Heart left ventricle (tissue), 16 donors: ENCODE measurements around the gene HMX1. TPM values are rescaled to one million over a fixed set of nuclear protein-coding genes. Genes with fewer than 3 reads are reported as not detected.

Experiments used
- ATAC-seq, 4 donors: fragments of 200-7000 bp; cut with Tn5 transposase; one replicate each; pipeline ENCODE4 v1.9.1; 2020 to 2022; ENCODE audit warnings: moderate library complexity in 4 of 4, mild to moderate bottlenecking in 3 of 4, moderate number of reproducible peaks in 1 of 4
- DNase-seq, 5 donors: peaks; one replicate each; pipeline ENCODE4 v3.0.0-alpha.2; 2020
- H3K27ac ChIP-seq, 12 donors: fragments of 200-600 bp; sonication (generic) in 4 of 12; one replicate each; pipeline versions ENCODE4 v1.5.0 to v1.8.0; 2016 to 2022; ENCODE audit warnings: mild to moderate bottlenecking in 2 of 12
- H3K27me3 ChIP-seq, 9 donors: fragments of 200-600 bp; sonication (generic) in 2 of 9; one replicate each; pipeline versions ENCODE4 v1.5.1 to v1.8.0; 2016 to 2022; ENCODE audit warnings: mild to moderate bottlenecking in 3 of 9
- H3K36me3 ChIP-seq, 9 donors: fragments of 200-600 bp; sonication (generic) in 2 of 9; one replicate each; pipeline versions ENCODE4 v1.5.0 to v1.8.0; 2018 to 2022; ENCODE audit warnings: mild to moderate bottlenecking in 2 of 9
- H3K4me1 ChIP-seq, 12 donors: fragments of 200-600 bp; sonication (generic) in 4 of 12; one replicate each; pipeline versions ENCODE4 v1.5.0 to v1.8.0; 2016 to 2022; ENCODE audit warnings: mild to moderate bottlenecking in 3 of 12
- H3K4me3 ChIP-seq, 12 donors: fragments of 200-600 bp; sonication (generic) in 4 of 12; one replicate each; pipeline versions ENCODE4 v1.5.0 to v1.8.0; 2017 to 2022; ENCODE audit warnings: mild to moderate bottlenecking in 9 of 12, moderate library complexity in 4 of 12
- H3K9me3 ChIP-seq, 12 donors: fragments of 200-600 bp; sonication (generic) in 4 of 12; one replicate each; pipeline versions ENCODE4 v1.5.0 to v1.8.0; 2016 to 2022; ENCODE audit warnings: mild to moderate bottlenecking in 1 of 12
- CTCF ChIP-seq, 12 donors: fragments of 200-600 bp; sonication (generic) in 4 of 12; IDR thresholded peaks; one replicate each; pipeline versions ENCODE4 v1.5.0 to v1.8.0; 2018 to 2022; ENCODE audit warnings: antibody characterized with exemption in 12 of 12, mild to moderate bottlenecking in 5 of 12
- POLR2A ChIP-seq, 2 donors: fragments of 450-650 bp; IDR thresholded peaks; one replicate each; pipeline ENCODE4 v1.6.1; 2017; ENCODE audit warnings: antibody characterized with exemption in 2 of 2, mild to moderate bottlenecking in 2 of 2, moderate library complexity in 2 of 2
- WGBS, 4 donors: extraction: QIAGEN DNeasy Blood & Tissue Kit in 2 of 4; methylation state at CpG; one replicate each; pipeline versions ENCODE4 v1.1.5 to v1.1.7; 2013 to 2018; 5-methylcytosine and 5-hydroxymethylcytosine counted together
- intact Hi-C, 10 donors: fragments of 100-400 bp; cut with DNase I; formaldehyde crosslinking; loops; one replicate each; pipeline versions ENCODE4 v1.11.1 to v1.14.2; 2022
- polyA plus RNA-seq, 2 donors: library from polyadenylated mRNA; stranded (reverse); fragments of 200-250 nt; gene quantifications; one replicate each; pipeline ENCODE4 v1.2.3, GENCODE V29; 2013
- total RNA-seq, 9 donors: library from RNA; depleted of rRNA in 2 of 9; stranded (reverse); fragments of >200 nt in 2 of 9; fragmentation: NEBNext Ultra II Directional in 3 of 9; extraction: Animal tissue kit (Norgen Biotek cat#: 25700) in 3 of 9; gene quantifications; one replicate each; pipeline versions ENCODE4 v1.1.0 to v1.2.4, GENCODE V29; 2016 to 2023
- donor health status: ischemic (EF 13 %, LVEDD 7.1; RV severe dilation, severe dysfunction).
- donor health status: healthy with polysubstance abuse.
- donor health status: DM: no; HTN: yes; CAD: no.
- donor health status: DM: no; HTN: no; CAD: no.
- donor health status: ischemic (EF 25% LVEDD 6.9; RV normal size, moderate dysfunction).
- donor health status: ischemic (EF 25% LVEDD 5.7; RV mildly dilated, moderate dysfunction).
- donor health status: healthy.
- donor health status: DM: yes; HTN: yes; CAD: no.
- donor health status: ischemic (EF 35%, LVEDD 5.7; RV mildly dilated, moderate dysfunction).
- donor health status: nonischemic (EF 11% LVEDD 7.7; RV severe dilation, severe dysfunction).
- donor health status: DM: yes; HTN: yes; CAD: no.
- donor health status: PGD.
- donor health status: ischemic (EF 29% LVEDD 5.4; RV normal size, mild dysfunction).
- donor health status: nonischemic (EF 23%, LVEDD 6.1; RV moderate dilation, normal function).

Gene HMX1
- total and polyA plus RNA-seq, 11 donors: 0.25 TPM; not detected in 10

GRCh38 chr4:8916906-8917305 lies 45.3 kb upstream of the HMX1 start:
- no peaks in the 10 kb centered on the region for H3K9me3 ChIP-seq
- DNase-seq (no peak), ATAC-seq (no peak)
- H3K36me3 ChIP-seq: no peaks in the 10 kb centered on the region
- no peak for TF ChIP-seq POLR2A (IDR thresholded peaks at IDR 0.05)
- TF ChIP-seq CTCF (IDR thresholded peaks at IDR 0.05): no peak
- peaks cover 0 to 41% (median 7%) of the 10 kb centered on the region in 9 donors for H3K27me3 ChIP-seq
- H3K4me3 ChIP-seq: no peak overlapping the region
- no peaks in the 10 kb centered on the region for H3K4me1 ChIP-seq
- intact Hi-C loops: loop anchor here (5.0 to 10.0 kb wide), 5 partner anchors 302 to 452 kb away; no protein-coding TSS in a partner anchor
- H3K27ac ChIP-seq: no peak overlapping the region
- WGBS, 4 donors: 58 to 90% (median 79%) methylated on average over 2 of the region's 2 CpGs

GRCh38 chr4:8916351-8916885 lies 44.8 kb upstream of the HMX1 start:
- WGBS, 4 donors: 45 to 59% (median 53%) methylated on average over 5 to 11 of the region's 11 CpGs
- ATAC-seq (no peak), DNase-seq (peak in 2 of 5 donors; percentile 7 to 44)
- Histone ChIP-seq H3K4me1 (no peaks in the 10 kb centered on the region), H3K4me3 (no peak overlapping the region), H3K27me3 (peaks cover 0 to 41% (median 7%) of the 10 kb centered on the region in 9 donors), H3K36me3 (no peaks in the 10 kb centered on the region), H3K9me3 (no peaks in the 10 kb centered on the region), H3K27ac (no peak overlapping the region)
- no peak for TF ChIP-seq CTCF (IDR thresholded peaks at IDR 0.05)
- no peak for TF ChIP-seq POLR2A (IDR thresholded peaks at IDR 0.05)
- intact Hi-C loops: loop anchor here (5.0 to 10.0 kb wide), 5 partner anchors 302 to 452 kb away; no protein-coding TSS in a partner anchor

- no peaks in the 10 kb centered on the region for H3K9me3 ChIP-seq
- intact Hi-C loops: loop anchor here (5.0 to 10.0 kb wide), 5 partner anchors 301 to 451 kb away; no protein-coding TSS in a partner anchor
- ATAC-seq (no peak), DNase-seq (peak in 3 of 5 donors; percentile 10 to 45 (median 18))
- H3K4me3 ChIP-seq: no peak overlapping the region
- H3K4me1 ChIP-seq: no peaks in the 10 kb centered on the region
- no peak overlapping the region for H3K27ac ChIP-seq
- TF ChIP-seq CTCF (IDR thresholded peaks at IDR 0.05) (no peak), POLR2A (IDR thresholded peaks at IDR 0.05) (no peak)
- WGBS, 4 donors: 66 to 77% (median 74%) methylated on average over 18 to 27 of the region's 27 CpGs
- H3K27me3 ChIP-seq: peaks cover 0 to 37% (median 7%) of the 10 kb centered on the region in 9 donors
- no peaks in the 10 kb centered on the region for H3K36me3 ChIP-seq
Measured at GRCh38 chr4:8915201-8916200, 43.9 kb upstream of the HMX1 start.
